ES-I3 (cell line): Measurements from ENCODE around the gene S100B.

Experiments used
- H3K36me3 ChIP-seq: 2 replicates; pipeline ENCODE4 v1.6.1; 2013; ENCODE audit warnings: mild to moderate bottlenecking, low read length, control low read depth, moderate library complexity; ENCODE audit not compliant: insufficient read depth
- H3K4me1 ChIP-seq: 2 replicates; pipeline ENCODE4 v1.6.1; 2013; ENCODE audit warnings: mild to moderate bottlenecking, control low read depth, low read length; ENCODE audit not compliant: insufficient read depth
- H3K9ac ChIP-seq: 2 replicates; pipeline ENCODE4 v1.6.1; 2013; ENCODE audit warnings: low read depth, mild to moderate bottlenecking, low read length, moderate library complexity
- H3K9me3 ChIP-seq: 2 replicates; pipeline ENCODE4 v1.6.1; 2013; ENCODE audit warnings: mild to moderate bottlenecking, low read length, moderate library complexity; ENCODE audit not compliant: control insufficient read depth, insufficient read depth

S100B gene

GRCh38 chr21:46604975-46605766, at the start of gene S100B:
Gene S100B (minus strand): TSS chr21:46605082. CDS start chr21:46602415, 2,667 bp downstream.
- peaks cover 6% of the 10 kb centered on the region for H3K4me1 ChIP-seq
- no peak within 1 kb of the TSS for H3K9ac ChIP-seq
- H3K9me3 ChIP-seq: no peaks in the 10 kb centered on the region
- no peaks in the 10 kb centered on the region for H3K36me3 ChIP-seq

GRCh38 chr21:46651121-46651520, 46.2 kb upstream of the S100B start:
- Histone ChIP-seq H3K9me3 (peaks cover 17% of the 10 kb centered on the region; the same call in 1 of the 2 replicates), H3K36me3 (peaks cover 44% of the 10 kb centered on the region), H3K9ac (no peak overlapping the region), H3K4me1 (no peaks in the 10 kb centered on the region)

- peaks cover 40% of the 10 kb centered on the region for H3K36me3 ChIP-seq
- peaks cover 17% of the 10 kb centered on the region; the same call in 1 of the 2 replicates for H3K9me3 ChIP-seq
- no peaks in the 10 kb centered on the region for H3K4me1 ChIP-seq
- H3K9ac ChIP-seq: no peak overlapping the region
Measured at GRCh38 chr21:46650476-46651098, 45.7 kb upstream of the S100B start.

- Histone ChIP-seq H3K9me3 (peaks cover 11% of the 10 kb centered on the region; the same call in 1 of the 2 replicates), H3K36me3 (peaks cover 46% of the 10 kb centered on the region), H3K9ac (no peak overlapping the region), H3K4me1 (no peaks in the 10 kb centered on the region)
Measured at GRCh38 chr21:46649356-46649755, 44.5 kb upstream of the S100B start.

GRCh38 chr21:46648539-46648938, 43.7 kb upstream of the S100B start:
- Histone ChIP-seq H3K9ac (no peak overlapping the region), H3K36me3 (peaks cover 49% of the 10 kb centered on the region), H3K9me3 (peaks cover 5% of the 10 kb centered on the region; the same call in 1 of the 2 replicates), H3K4me1 (no peaks in the 10 kb centered on the region)

GRCh38 chr21:46646541-46647154, 41.8 kb upstream of the S100B start:
- Histone ChIP-seq H3K4me1 (no peaks in the 10 kb centered on the region), H3K9ac (no peak overlapping the region), H3K9me3 (no peaks in the 10 kb centered on the region), H3K36me3 (peaks cover 40% of the 10 kb centered on the region)

GRCh38 chr21:46645840-46646239, 41.0 kb upstream of the S100B start:
- Histone ChIP-seq H3K36me3 (peaks cover 40% of the 10 kb centered on the region), H3K9ac (no peak overlapping the region), H3K4me1 (no peaks in the 10 kb centered on the region), H3K9me3 (no peaks in the 10 kb centered on the region)

GRCh38 chr21:46643379-46644177, 38.7 kb upstream of the S100B start:
- H3K36me3 ChIP-seq: peaks cover 30% of the 10 kb centered on the region
- H3K4me1 ChIP-seq: no peaks in the 10 kb centered on the region
- no peak overlapping the region for H3K9ac ChIP-seq
- no peaks in the 10 kb centered on the region for H3K9me3 ChIP-seq

- Histone ChIP-seq H3K9ac (no peak overlapping the region), H3K4me1 (peaks cover 4% of the 10 kb centered on the region; the same call in 1 of the 2 replicates), H3K36me3 (peaks cover 27% of the 10 kb centered on the region), H3K9me3 (no peaks in the 10 kb centered on the region)
Measured at GRCh38 chr21:46641656-46642055, 36.8 kb upstream of the S100B start.

- Histone ChIP-seq H3K4me1 (peaks cover 5% of the 10 kb centered on the region), H3K36me3 (peaks cover 16% of the 10 kb centered on the region), H3K9me3 (no peaks in the 10 kb centered on the region), H3K9ac (no peak overlapping the region)
Measured at GRCh38 chr21:46639489-46640386, 34.9 kb upstream of the S100B start.

GRCh38 chr21:46637952-46638746, 33.3 kb upstream of the S100B start:
- H3K9ac ChIP-seq: no peak overlapping the region
- H3K4me1 ChIP-seq: peaks cover 10% of the 10 kb centered on the region
- H3K9me3 ChIP-seq: no peaks in the 10 kb centered on the region
- peaks cover 4% of the 10 kb centered on the region; the same call in 1 of the 2 replicates for H3K36me3 ChIP-seq

- no peaks in the 10 kb centered on the region for H3K9me3 ChIP-seq
- H3K9ac ChIP-seq: peak overlapping the region; percentile 100; the same call in 1 of the 2 replicates
- peaks cover 10% of the 10 kb centered on the region for H3K4me1 ChIP-seq
- H3K36me3 ChIP-seq: peaks cover under 1% of the 10 kb centered on the region; the same call in 1 of the 2 replicates
Measured at GRCh38 chr21:46636550-46637285, 31.8 kb upstream of the S100B start.
